Measurements from ENCODE around the gene TRMT44. TPM values are rescaled to one million over a fixed set of nuclear protein-coding genes. Genes with fewer than 3 reads are reported as not detected.

Gene TRMT44
- total RNA-seq, 1 donor from 2014 or later: 12.4 TPM

DNA sequence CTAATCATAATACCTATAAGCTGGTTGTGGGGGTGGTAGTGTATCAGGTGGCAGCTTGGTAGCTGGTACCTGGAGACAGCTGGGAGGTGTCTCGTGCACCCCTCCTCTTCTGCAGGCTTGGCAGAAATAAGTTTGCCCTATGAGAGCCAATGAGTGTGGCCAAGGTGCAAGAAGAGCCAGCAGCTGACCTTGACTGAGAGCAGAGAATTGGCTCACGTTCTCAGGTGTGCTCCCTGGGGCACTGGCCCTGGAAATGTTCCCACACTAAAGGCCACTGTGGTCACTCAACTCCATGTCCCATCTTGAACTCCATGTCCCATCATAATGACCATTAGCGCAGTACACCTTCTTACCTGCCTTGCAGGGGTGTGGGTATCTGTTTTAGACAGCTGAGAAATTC is 13.4 kb downstream of the TRMT44 start:
- DNase-seq (ENCODE audit: low spot score): no peak
- TF ChIP-seq, protein P1, sequence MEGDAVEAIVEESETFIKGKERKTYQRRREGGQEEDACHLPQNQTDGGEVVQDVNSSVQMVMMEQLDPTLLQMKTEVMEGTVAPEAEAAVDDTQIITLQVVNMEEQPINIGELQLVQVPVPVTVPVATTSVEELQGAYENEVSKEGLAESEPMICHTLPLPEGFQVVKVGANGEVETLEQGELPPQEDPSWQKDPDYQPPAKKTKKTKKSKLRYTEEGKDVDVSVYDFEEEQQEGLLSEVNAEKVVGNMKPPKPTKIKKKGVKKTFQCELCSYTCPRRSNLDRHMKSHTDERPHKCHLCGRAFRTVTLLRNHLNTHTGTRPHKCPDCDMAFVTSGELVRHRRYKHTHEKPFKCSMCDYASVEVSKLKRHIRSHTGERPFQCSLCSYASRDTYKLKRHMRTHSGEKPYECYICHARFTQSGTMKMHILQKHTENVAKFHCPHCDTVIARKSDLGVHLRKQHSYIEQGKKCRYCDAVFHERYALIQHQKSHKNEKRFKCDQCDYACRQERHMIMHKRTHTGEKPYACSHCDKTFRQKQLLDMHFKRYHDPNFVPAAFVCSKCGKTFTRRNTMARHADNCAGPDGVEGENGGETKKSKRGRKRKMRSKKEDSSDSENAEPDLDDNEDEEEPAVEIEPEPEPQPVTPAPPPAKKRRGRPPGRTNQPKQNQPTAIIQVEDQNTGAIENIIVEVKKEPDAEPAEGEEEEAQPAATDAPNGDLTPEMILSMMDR (IDR thresholded peaks at IDR 0.05): no peak
- no peaks in the 10 kb centered on the region for H3K27me3 Mint-ChIP-seq (ENCODE audit: low read depth)

DNA sequence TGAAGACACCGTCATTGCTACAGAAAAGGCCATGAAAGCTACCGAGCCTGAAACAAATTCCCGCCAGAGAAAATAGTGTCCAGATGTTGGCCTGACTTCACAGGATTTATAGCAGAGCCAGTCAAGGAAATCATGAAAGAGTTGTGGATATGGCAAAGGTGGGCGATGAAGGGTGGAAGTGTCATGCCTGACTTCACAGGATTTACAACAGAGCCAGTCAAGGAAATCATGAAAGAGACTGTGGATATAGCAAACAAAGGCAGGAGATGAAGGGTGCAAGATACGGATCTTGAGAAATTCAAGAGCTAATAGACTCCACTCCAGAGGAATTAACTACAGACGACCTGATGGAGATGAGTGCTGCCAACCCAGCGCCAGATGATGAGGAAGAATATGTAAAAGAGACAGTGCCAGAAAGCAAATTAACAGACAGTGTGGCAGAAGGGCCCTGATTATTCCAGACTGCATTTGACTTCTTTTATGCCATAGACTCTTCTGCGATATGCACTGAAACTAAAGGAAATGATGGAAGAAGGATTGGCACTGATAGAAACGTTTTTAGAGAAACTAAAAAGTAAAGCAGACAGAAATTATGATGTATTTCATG is 17.2 kb downstream of the TRMT44 start:
- no peak overlapping the region for H3K27ac Mint-ChIP-seq (ENCODE audit: unreplicated experiment)
- H3K9me3 Mint-ChIP-seq (ENCODE audit: low read depth): no peaks in the 10 kb centered on the region
- TF ChIP-seq, protein P1 (IDR thresholded peaks at IDR 0.05): no peak
- no peak for DNase-seq (ENCODE audit: low spot score)
- no peaks in the 10 kb centered on the region for H3K27me3 Mint-ChIP-seq (ENCODE audit: low read depth)
- H3K4me3 Mint-ChIP-seq (ENCODE audit: unreplicated experiment): no peak overlapping the region
- H3K4me1 Mint-ChIP-seq (ENCODE audit: low read depth): peaks cover 16% of the 10 kb centered on the region
- peaks cover 27% of the 10 kb centered on the region for H3K36me3 Mint-ChIP-seq (ENCODE audit: low read depth)

More for the DNA sequence above, 13.4 kb downstream of the TRMT44 start:
- no peaks in the 10 kb centered on the region for H3K9me3 Mint-ChIP-seq (ENCODE audit: low read depth)
- H3K27ac Mint-ChIP-seq (ENCODE audit: unreplicated experiment): no peak overlapping the region
- peaks cover 35% of the 10 kb centered on the region for H3K36me3 Mint-ChIP-seq (ENCODE audit: low read depth)
- no peak overlapping the region for H3K4me3 Mint-ChIP-seq (ENCODE audit: unreplicated experiment)
- H3K4me1 Mint-ChIP-seq (ENCODE audit: low read depth): no peaks in the 10 kb centered on the region

DNA sequence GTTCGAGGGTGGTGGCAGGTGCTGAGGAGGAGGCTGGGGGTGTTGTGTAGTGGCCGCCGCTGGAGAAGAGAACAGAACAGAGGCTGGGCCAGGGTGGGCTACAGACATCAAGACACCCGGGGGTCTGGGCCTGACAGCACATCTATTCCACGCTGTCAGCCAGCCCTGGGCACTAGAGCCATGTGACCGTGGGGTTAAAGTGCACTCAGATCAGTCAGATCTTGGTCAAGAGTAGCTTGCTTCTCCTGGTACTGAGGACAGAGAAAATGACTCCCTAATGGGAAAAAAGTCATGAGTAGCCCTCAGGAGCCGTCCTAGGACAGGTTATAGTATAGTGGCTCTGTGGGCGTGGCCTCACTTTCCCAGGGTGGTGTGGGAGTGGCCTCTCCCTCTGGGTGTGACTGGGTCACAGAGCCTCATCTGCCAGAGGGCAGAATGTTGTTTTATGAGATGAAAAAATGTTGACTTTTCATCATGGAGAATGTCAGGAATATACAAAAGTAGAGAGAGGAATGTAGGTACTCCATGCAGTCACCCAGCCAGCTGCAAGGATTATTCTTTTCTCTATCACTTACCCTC is 19.4 kb downstream of the TRMT44 start:
- no peak for DNase-seq (ENCODE audit: low spot score)
- Mint-ChIP-seq H3K4me3 (ENCODE audit: unreplicated experiment) (no peak overlapping the region), H3K27me3 (ENCODE audit: low read depth) (no peaks in the 10 kb centered on the region), H3K27ac (ENCODE audit: unreplicated experiment) (peak overlapping the region; percentile 24), H3K9me3 (ENCODE audit: low read depth) (no peaks in the 10 kb centered on the region), H3K4me1 (ENCODE audit: low read depth) (peaks cover 16% of the 10 kb centered on the region), H3K36me3 (ENCODE audit: low read depth) (peaks cover 18% of the 10 kb centered on the region)
- TF ChIP-seq, protein P1 (IDR thresholded peaks at IDR 0.05): no peak

DNA sequence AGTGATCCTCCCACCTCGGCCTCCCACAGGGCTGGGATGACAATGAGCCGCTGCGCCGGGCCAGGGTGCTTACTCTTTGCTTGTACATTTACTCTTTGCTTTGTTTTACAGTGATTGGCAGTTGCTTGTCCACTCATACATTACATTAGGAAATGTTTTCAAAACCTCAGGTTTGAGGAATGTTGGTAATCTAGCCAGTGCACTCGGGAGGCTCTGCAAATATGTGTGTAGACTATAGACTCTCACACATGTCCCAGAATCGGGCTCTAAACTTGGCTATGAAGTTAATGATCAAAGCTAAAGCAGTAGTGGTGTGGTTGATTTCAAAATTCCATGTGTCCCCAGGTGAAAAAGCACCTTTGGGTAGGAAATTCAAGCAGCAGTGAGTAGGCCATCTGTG is 20.5 kb downstream of the TRMT44 start:
- Mint-ChIP-seq H3K27me3 (ENCODE audit: low read depth) (no peaks in the 10 kb centered on the region), H3K27ac (ENCODE audit: unreplicated experiment) (no peak overlapping the region), H3K4me1 (ENCODE audit: low read depth) (peaks cover 16% of the 10 kb centered on the region), H3K9me3 (ENCODE audit: low read depth) (no peaks in the 10 kb centered on the region), H3K4me3 (ENCODE audit: unreplicated experiment) (no peak overlapping the region), H3K36me3 (ENCODE audit: low read depth) (peaks cover 23% of the 10 kb centered on the region)
- TF ChIP-seq, protein P1 (IDR thresholded peaks at IDR 0.05): no peak
- DNase-seq (ENCODE audit: low spot score): no peak

DNA sequence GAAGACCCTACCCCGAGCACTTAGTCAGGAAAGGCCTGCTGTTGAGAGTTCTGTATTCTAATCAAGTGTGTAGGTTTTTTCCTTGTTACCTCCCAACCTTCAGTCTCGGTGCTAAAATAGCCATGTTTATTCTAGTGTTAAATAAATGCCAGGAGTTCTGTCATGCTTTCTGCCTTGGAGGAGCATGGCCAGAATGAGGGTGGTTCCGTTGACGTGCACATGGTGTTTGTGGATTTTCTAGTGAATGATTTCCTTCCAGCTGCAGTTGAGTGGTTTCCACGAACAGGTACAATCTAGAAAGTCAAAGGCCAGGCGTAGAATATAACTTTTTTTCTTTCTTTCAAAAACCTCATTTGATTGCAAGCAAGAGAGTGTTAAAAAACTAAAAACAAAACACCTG is 21.0 kb downstream of the TRMT44 start:
- H3K4me1 Mint-ChIP-seq (ENCODE audit: low read depth): peaks cover 16% of the 10 kb centered on the region
- no peak overlapping the region for H3K4me3 Mint-ChIP-seq (ENCODE audit: unreplicated experiment)
- DNase-seq (ENCODE audit: low spot score): no peak
- no peaks in the 10 kb centered on the region for H3K9me3 Mint-ChIP-seq (ENCODE audit: low read depth)
- H3K27ac Mint-ChIP-seq (ENCODE audit: unreplicated experiment): no peak overlapping the region
- TF ChIP-seq, protein P1 (IDR thresholded peaks at IDR 0.05): no peak
- H3K36me3 Mint-ChIP-seq (ENCODE audit: low read depth): peaks cover 22% of the 10 kb centered on the region
- no peaks in the 10 kb centered on the region for H3K27me3 Mint-ChIP-seq (ENCODE audit: low read depth)

Data from chondrocyte (in vitro differentiated cells).